CD4-positive, alpha-beta T cell treated with Interleukin-15 for 4 hours (primary cell): ENCODE data around the gene CHN2.

Source experiments
- DNase-seq: peaks from one replicate; pipeline ENCODE4 v3.0.0-alpha.2; 2020; ENCODE audit warnings: low spot score

The CHN2 gene

GRCh38 chr7:29405891-29406290, 211.3 kb downstream of the CHN2 start:
- no peak for DNase-seq

- no peak for DNase-seq
These were observed 211.8 kb downstream of the CHN2 start for GRCh38 chr7:29406366-29406765.

DNA sequence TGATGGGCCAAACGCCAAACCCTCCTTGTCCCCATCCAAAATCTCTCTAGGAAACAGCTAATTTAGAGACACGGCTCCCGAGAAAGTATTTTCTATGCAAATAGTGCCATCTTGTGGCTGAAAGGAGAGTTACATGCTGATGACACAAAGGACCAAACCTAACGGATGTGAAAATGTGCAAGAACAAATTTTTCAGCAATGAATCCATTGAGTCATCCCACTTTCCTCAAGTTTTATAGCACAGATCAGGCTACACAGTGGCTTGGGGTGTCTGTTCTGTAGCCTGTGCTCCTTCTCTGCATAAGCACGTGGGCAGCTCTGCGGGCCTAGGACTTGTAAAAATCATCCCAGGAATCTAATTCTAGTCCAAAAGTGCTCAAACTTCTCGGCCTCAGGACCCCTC, 214.3 kb downstream of the CHN2 start:
- peak; percentile 76 for DNase-seq

- DNase-seq: no peak
These were observed 216.4 kb downstream of the CHN2 start for GRCh38 chr7:29410996-29411395.

DNA sequence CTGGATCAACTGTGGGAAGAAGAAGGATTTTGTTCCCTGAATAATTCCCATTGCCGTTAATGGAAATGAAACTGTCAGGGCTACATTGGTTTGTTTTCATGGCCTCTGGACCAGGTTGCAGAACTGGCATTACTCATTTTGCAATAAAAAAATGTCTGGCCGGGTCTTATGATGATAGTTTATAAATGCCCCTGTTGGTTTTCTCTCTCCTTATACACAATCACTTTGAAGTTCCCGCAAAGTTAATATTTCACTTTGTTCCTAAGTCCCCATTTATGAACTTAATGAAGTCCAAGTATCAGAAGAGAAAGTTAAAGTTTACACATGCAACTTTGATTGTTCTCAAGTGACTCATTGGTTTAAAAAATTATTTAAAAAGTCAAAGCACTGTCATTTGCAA, 218.3 kb downstream of the CHN2 start:
- no peak for DNase-seq

GRCh38 chr7:29413626-29414136, 219.1 kb downstream of the CHN2 start:
- no peak for DNase-seq

DNA sequence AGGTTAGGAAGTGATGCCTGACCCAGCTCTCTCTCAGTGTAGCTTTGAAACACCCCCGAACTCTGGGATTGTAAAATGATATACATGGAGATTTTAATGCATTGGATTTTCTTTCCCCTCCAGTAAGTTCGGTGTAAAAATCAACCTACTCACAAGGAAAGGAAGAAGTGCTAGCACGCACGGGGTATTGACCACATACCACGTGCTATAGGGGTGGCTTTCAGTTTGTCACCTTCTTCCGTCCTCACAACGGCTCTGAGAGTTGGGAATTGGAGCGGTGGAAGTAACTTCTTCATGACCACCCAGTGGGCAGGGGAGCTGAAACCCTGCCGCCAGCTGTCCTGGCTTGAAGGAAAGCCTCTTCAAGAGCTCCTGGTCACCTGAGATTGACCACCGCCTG, 219.6 kb downstream of the CHN2 start:
- no peak for DNase-seq

DNA sequence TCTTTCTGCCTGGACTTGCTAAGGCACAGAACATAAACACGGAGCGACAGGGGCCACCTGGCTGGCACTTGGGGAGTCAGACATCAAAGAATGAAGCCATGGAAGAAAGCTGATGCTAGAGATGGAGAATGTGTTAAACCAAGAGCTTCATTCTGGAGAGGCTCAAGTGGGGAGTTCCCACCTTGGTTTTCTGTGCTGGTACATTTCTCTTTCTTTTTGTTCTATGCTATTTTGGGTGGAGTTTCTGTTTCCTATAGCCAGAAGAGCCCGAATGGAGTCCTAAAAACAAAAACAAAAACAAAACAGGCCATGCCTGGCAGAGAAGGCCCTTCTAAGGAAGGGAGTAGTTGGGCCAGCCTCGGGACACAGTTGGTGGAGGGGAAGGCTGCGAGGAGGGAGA, 220.6 kb downstream of the CHN2 start:
- no peak for DNase-seq

- no peak for DNase-seq
These were observed 221.8 kb downstream of the CHN2 start for GRCh38 chr7:29416276-29416937.

GRCh38 chr7:29416938-29417305, 222.3 kb downstream of the CHN2 start:
- no peak for DNase-seq

GRCh38 chr7:29418056-29418455, 223.5 kb downstream of the CHN2 start:
- DNase-seq: no peak

DNA sequence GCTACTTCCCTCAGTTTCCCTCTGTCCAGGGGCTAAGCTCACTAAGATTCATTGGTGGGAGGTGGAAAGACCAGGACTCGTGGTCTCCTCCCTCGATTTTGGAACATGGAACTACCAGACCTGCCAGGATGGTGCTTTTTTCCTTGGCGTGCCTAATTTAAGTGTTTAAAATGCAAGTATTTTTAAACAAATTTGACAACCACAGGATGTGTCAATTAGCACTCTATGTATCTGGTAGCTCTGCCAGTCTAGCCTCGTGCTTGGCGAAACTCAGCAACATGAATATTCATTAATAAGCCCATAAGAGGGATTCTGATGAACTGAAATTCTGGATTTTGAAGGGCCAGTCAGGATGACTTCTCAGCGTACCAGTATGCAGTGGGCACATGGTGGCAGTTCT, 224.1 kb downstream of the CHN2 start:
- DNase-seq: no peak

DNA sequence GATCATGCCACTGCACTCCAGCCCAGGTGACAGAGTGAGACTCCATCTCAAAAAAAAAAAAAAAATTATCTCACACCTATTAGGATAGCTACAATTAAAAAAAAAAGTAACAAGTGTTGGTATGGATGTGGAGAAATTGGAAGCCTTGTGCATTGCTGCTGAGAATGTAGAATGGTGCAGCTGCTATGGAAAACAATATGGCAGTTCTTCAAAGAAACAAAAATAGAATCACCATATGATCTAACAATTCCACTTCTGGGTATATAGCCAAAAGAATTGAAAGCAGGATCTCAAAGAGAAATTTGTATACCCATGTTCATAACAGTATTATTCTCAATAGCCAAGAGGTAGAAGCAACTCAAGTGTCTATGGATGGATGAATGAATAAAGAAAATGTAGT, 225.4 kb downstream of the CHN2 start:
- DNase-seq: no peak

DNA sequence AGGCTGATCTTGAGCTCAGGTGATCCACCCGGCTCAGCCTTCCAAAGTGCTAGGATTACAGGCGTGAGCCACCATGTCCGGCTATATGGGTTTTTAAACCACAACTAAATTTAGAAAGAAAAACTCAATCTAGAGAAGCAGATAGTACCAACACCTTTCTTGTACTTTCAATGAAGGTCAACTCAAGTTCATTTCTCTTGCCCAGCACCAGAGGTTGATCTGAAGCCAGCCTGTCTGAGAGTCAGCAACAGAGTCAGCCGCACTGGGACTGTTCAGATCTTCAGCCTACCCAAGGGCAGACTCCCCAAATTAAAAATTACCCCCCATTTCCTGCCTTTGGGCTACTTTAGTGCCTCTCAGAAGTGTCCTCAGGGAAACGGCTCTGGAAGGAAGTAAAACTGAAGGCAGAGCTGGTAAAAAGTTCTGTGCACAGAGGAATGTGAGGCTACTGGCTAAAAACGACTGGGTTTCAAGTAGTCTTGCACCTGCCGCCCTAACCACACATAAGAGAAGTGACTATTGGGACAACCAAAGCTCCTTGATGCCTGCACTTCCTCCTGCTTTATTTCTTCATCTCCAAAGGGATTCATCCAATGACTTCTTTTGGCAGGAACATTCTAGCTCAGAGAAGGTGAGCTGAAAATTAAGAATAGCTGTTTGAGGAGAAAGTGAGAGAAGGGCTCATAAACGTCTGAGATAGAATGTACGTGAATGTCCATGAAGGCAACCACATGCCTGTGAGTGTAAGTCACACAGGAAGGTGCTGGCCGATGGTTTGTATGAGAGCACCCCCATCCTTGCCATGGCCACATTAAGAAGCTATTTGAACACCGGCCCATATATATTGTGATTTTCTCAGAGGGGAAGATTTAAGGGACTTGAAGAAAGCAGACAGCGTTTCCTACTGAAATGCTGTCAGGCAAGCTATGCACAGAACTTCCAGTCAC, 226.7 kb downstream of the CHN2 start:
- no peak for DNase-seq

DNA sequence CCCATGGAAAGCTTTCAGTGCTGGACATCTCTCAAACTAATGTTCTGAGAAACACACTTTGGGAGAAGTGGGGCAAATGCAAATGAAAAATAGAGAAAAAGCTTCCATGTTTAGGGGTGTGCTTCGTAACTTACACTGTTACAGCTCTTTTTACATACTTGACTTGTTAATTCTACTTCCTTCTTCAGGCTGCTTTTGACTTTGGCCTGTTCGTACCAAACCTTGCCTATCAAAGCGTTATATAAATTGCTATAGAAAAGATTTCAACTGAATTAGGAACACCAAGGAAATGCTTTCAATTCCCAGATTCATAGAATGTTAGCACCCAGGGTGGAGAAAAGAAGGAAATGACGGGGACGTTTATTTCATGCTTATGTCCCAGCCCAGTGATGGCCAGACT, 228.3 kb downstream of the CHN2 start:
- DNase-seq: no peak

- DNase-seq: no peak
These were observed 229.9 kb downstream of the CHN2 start for GRCh38 chr7:29424295-29424983.

- DNase-seq: no peak
These were observed 230.4 kb downstream of the CHN2 start for GRCh38 chr7:29424984-29425309.

DNA sequence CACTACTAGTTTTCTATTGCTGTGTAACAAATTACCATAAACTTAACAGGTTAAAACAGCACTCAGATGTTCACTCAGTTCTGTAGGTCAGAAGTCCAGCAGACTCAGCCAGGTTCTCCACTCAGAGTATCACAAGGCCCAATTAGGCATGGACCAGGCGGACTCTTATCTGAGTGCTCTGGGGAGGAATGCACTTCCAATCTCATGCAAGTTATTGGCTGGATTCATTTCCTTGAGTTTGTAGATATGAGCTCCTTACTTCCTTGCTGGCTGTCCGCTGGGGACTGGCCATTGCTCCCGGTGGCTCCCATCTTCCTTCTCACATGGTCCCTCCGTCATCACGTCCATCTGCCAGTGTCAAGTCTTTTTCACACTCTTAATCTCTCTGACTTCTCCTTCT, 232.0 kb downstream of the CHN2 start:
- DNase-seq: no peak

DNA sequence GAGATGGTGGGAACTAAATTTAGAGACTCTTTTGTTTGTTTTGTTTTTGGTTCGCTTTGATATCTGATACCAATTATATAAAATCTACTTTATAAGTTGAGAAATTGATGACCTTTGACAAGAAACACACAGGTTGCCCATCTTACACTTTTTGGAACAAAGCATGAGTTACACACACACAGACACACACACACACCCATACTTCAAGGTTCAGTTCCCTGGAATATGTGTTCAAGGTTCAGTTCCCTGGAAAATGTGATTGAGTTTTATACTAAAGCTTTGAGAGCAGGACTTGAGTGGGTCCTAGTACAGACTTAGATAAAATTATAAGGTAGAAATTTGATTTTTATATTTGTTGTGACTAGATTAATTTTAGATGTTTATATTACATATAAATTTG, 234.8 kb downstream of the CHN2 start:
- DNase-seq: no peak

- DNase-seq: no peak
These were observed 235.8 kb downstream of the CHN2 start for GRCh38 chr7:29430279-29430949.

- DNase-seq: no peak
These were observed 237.1 kb downstream of the CHN2 start for GRCh38 chr7:29431686-29432085.

GRCh38 chr7:29432721-29433120, 238.1 kb downstream of the CHN2 start:
- no peak for DNase-seq
